HG02840 (cell line): ENCODE results near the gene SH3TC2.
"Not testable (repeated sequence)": the region's sequence is repeated elsewhere in the genome, so short reads cannot be mapped to it uniquely, and the experiment has no call there.

Experiments used
- ATAC-seq: cut with Tn5 transposase; IDR thresholded peaks from one replicate; pipeline ENCODE4 v1.9.1; 2021; ENCODE audit warnings: mild to moderate bottlenecking, moderate library complexity, moderate number of reproducible peaks; ENCODE audit not compliant: unreplicated experiment, low FRiP score

Gene SH3TC2

GRCh38 chr5:149063017-149063687 lies at the start of gene SH3TC2:
Gene SH3TC2, minus strand, starts transcription at chr5:149063062. Its CDS starts 40 bp downstream, at chr5:149063022.
- ATAC-seq: no peak

GRCh38 chr5:149110406-149110805 lies 47.5 kb upstream of the SH3TC2 start:
- no peak for ATAC-seq

- ATAC-seq: no peak
Observed at GRCh38 chr5:149108651-149109280, 45.9 kb upstream of the SH3TC2 start.

GRCh38 chr5:149100331-149100730 lies 37.5 kb upstream of the SH3TC2 start:
- ATAC-seq: no peak

GRCh38 chr5:149099920-149100319 lies 37.1 kb upstream of the SH3TC2 start:
- ATAC-seq: no peak

GRCh38 chr5:149094996-149095395 lies 32.1 kb upstream of the SH3TC2 start:
- ATAC-seq: no peak

- ATAC-seq: no peak
Observed at GRCh38 chr5:149093625-149094024, 30.8 kb upstream of the SH3TC2 start.

- no peak for ATAC-seq
Observed at GRCh38 chr5:149089796-149090195, 26.9 kb upstream of the SH3TC2 start.

GRCh38 chr5:149088686-149089085 lies 25.8 kb upstream of the SH3TC2 start:
- no peak for ATAC-seq

- ATAC-seq: no peak
Observed at GRCh38 chr5:149083846-149084245, 21.0 kb upstream of the SH3TC2 start.

- no peak for ATAC-seq
Observed at GRCh38 chr5:149082271-149082670, 19.4 kb upstream of the SH3TC2 start.

- no peak for ATAC-seq
Observed at GRCh38 chr5:149080294-149080693, 17.4 kb upstream of the SH3TC2 start.

- ATAC-seq: no peak
Observed at GRCh38 chr5:149079883-149080282, 17.0 kb upstream of the SH3TC2 start.

GRCh38 chr5:149074071-149074470 lies 11.2 kb upstream of the SH3TC2 start:
- ATAC-seq: not testable (repeated sequence)

- ATAC-seq: no peak
Observed at GRCh38 chr5:149073213-149073612, 10.4 kb upstream of the SH3TC2 start.

- no peak for ATAC-seq
Observed at GRCh38 chr5:149072791-149073190, 9.9 kb upstream of the SH3TC2 start.

GRCh38 chr5:149072376-149072775 lies 9.5 kb upstream of the SH3TC2 start:
- no peak for ATAC-seq

GRCh38 chr5:149071756-149072155 lies 8.9 kb upstream of the SH3TC2 start:
- ATAC-seq: no peak

GRCh38 chr5:149071216-149071615 lies 8.4 kb upstream of the SH3TC2 start:
- no peak for ATAC-seq

- ATAC-seq: no peak
Observed at GRCh38 chr5:149069711-149070110, 6.8 kb upstream of the SH3TC2 start.

- ATAC-seq: no peak
Observed at GRCh38 chr5:149063896-149064478, 1.1 kb upstream of the SH3TC2 start.
